ENCODE results near the gene MTHFD2L. TPM values are rescaled to one million over a fixed set of nuclear protein-coding genes. Genes with fewer than 3 reads are reported as not detected.
"Not testable (repeated sequence)": the region's sequence is repeated elsewhere in the genome, so short reads cannot be mapped to it uniquely, and the experiment has no call there.

MTHFD2L gene
- total RNA-seq, 1 donor from 2014 or later, result 13.6 TPM

DNA sequence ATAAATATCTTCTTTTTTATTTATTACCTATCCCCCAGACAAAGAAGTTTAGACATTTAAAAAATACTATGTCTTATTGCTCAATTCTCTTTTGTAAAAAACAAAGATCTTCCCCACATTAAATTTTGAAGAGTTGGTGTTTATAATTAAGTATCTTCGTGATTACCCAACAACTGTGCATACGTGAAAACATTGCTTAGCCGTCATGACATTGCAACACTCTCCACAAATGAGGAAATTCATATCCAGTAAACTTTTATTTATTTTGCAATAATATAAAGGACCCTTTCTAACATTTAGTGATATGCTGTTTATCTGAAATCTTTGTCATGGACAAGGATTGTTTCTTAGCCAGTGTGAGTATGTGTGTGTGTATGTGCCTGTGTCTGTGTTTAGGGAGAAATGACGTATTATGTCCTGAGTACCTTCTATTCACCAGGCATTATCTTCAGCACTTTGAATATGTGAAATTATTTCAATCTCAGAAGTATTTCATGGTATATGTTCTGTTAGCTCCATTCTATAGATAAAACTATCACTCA is 180.9 kb downstream of the MTHFD2L start:
- no peaks in the 10 kb centered on the region for H3K4me1 Mint-ChIP-seq (ENCODE audit: unreplicated experiment)
- no peak for DNase-seq (ENCODE audit: low spot score)
- TF ChIP-seq, protein P1, sequence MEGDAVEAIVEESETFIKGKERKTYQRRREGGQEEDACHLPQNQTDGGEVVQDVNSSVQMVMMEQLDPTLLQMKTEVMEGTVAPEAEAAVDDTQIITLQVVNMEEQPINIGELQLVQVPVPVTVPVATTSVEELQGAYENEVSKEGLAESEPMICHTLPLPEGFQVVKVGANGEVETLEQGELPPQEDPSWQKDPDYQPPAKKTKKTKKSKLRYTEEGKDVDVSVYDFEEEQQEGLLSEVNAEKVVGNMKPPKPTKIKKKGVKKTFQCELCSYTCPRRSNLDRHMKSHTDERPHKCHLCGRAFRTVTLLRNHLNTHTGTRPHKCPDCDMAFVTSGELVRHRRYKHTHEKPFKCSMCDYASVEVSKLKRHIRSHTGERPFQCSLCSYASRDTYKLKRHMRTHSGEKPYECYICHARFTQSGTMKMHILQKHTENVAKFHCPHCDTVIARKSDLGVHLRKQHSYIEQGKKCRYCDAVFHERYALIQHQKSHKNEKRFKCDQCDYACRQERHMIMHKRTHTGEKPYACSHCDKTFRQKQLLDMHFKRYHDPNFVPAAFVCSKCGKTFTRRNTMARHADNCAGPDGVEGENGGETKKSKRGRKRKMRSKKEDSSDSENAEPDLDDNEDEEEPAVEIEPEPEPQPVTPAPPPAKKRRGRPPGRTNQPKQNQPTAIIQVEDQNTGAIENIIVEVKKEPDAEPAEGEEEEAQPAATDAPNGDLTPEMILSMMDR (IDR thresholded peaks at IDR 0.05; ENCODE audit: unreplicated experiment), result no peak
- peaks cover 5% of the 10 kb centered on the region for H3K36me3 Mint-ChIP-seq (ENCODE audit: low read depth, unreplicated experiment)
- no peak overlapping the region for H3K27ac Mint-ChIP-seq (ENCODE audit: unreplicated experiment)
- H3K27me3 Mint-ChIP-seq (ENCODE audit: unreplicated experiment), result no peaks in the 10 kb centered on the region
- H3K9me3 Mint-ChIP-seq (ENCODE audit: unreplicated experiment), result no peaks in the 10 kb centered on the region
- H3K4me3 Mint-ChIP-seq (ENCODE audit: unreplicated experiment), result no peak overlapping the region

- H3K36me3 Mint-ChIP-seq (ENCODE audit: low read depth, unreplicated experiment), result peaks cover 2% of the 10 kb centered on the region
- TF ChIP-seq, protein P1 (IDR thresholded peaks at IDR 0.05; ENCODE audit: unreplicated experiment), result no peak
- H3K4me3 Mint-ChIP-seq (ENCODE audit: unreplicated experiment), result no peak overlapping the region
- no peak overlapping the region for H3K27ac Mint-ChIP-seq (ENCODE audit: unreplicated experiment)
- H3K4me1 Mint-ChIP-seq (ENCODE audit: unreplicated experiment), result no peaks in the 10 kb centered on the region
- H3K9me3 Mint-ChIP-seq (ENCODE audit: unreplicated experiment), result peaks cover 2% of the 10 kb centered on the region
- H3K27me3 Mint-ChIP-seq (ENCODE audit: unreplicated experiment), result no peaks in the 10 kb centered on the region
- no peak for DNase-seq (ENCODE audit: low spot score)
Measured at GRCh38 chr4:74339501-74339900, 181.6 kb downstream of the MTHFD2L start.

DNA sequence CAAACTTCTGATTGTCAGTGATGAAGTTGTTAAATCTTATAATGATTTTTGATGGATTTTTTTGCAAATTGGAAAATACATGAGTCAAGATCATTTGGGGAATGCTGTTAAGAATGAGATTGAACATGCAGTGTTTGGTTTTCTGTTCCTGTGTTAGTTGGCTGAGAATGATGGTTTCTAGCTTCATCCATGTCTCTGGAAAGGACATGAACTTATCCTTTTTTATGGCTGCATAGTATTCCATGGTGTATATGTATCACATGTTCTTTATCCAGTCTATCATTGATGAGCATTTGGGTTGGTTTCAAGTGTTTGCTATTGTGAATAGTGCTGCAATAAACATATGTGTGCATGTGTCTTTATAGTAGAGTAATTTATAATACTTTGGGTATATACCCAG is 182.5 kb downstream of the MTHFD2L start:
- not testable (repeated sequence) for H3K36me3 Mint-ChIP-seq (ENCODE audit: low read depth, unreplicated experiment); H3K4me3 Mint-ChIP-seq (ENCODE audit: unreplicated experiment); H3K27me3 Mint-ChIP-seq (ENCODE audit: unreplicated experiment); H3K4me1 Mint-ChIP-seq (ENCODE audit: unreplicated experiment); H3K9me3 Mint-ChIP-seq (ENCODE audit: unreplicated experiment); H3K27ac Mint-ChIP-seq (ENCODE audit: unreplicated experiment); DNase-seq (ENCODE audit: low spot score)

- TF ChIP-seq, protein P1 (IDR thresholded peaks at IDR 0.05; ENCODE audit: unreplicated experiment), result no peak
- Mint-ChIP-seq H3K27me3 (ENCODE audit: unreplicated experiment) (no peaks in the 10 kb centered on the region), H3K9me3 (ENCODE audit: unreplicated experiment) (peaks cover 4% of the 10 kb centered on the region), H3K4me3 (ENCODE audit: unreplicated experiment) (no peak overlapping the region), H3K4me1 (ENCODE audit: unreplicated experiment) (no peaks in the 10 kb centered on the region), H3K36me3 (ENCODE audit: low read depth, unreplicated experiment) (peaks cover 10% of the 10 kb centered on the region), H3K27ac (ENCODE audit: unreplicated experiment) (no peak overlapping the region)
- no peak for DNase-seq (ENCODE audit: low spot score)
Measured at GRCh38 chr4:74344031-74344430, 186.1 kb downstream of the MTHFD2L start.

Other genes starting within 250 kb of the MTHFD2L start
- 11.6 TPM for gene PF4, start 176.1 kb upstream of the MTHFD2L start, total RNA-seq (ENCODE audit: unreplicated experiment)
- not detected for gene PPBP, start 169.9 kb upstream of the MTHFD2L start, total RNA-seq (ENCODE audit: unreplicated experiment)
- 3.4 TPM for gene CXCL5, start 159.4 kb upstream of the MTHFD2L start, total RNA-seq (ENCODE audit: unreplicated experiment)
- gene CXCL3, start 119.4 kb upstream of the MTHFD2L start, total RNA-seq (ENCODE audit: unreplicated experiment), result 2.7 TPM
- 4.0 TPM for gene CXCL2, start 58.9 kb upstream of the MTHFD2L start, total RNA-seq (ENCODE audit: unreplicated experiment)
- not detected for gene EPGN, start 150.4 kb downstream of the MTHFD2L start, total RNA-seq (ENCODE audit: unreplicated experiment)
- not detected for gene EREG, start 207.0 kb downstream of the MTHFD2L start, total RNA-seq (ENCODE audit: unreplicated experiment)

All from endothelial cell (in vitro differentiated cells).